ENCODE measurements around the gene GPR21.

Gene GPR21

GRCh38 chr9:123080444-123080843 is 47.0 kb downstream of the GPR21 start:
- no peak for ATAC-seq
- TF ChIP-seq BACH2 (CRISPR knock-in tag; IDR thresholded peaks at IDR 0.05; ENCODE audit: borderline replicate concordance) (no peak), ISL1 (CRISPR knock-in tag; IDR thresholded peaks at IDR 0.05) (no peak), TCF4 (CRISPR knock-in tag; IDR thresholded peaks at IDR 0.05; ENCODE audit: borderline replicate concordance) (no peak), TSHZ2 (CRISPR knock-in tag; IDR thresholded peaks at IDR 0.05) (no peak), PATZ1 (CRISPR knock-in tag; IDR thresholded peaks at IDR 0.05; ENCODE audit: borderline replicate concordance) (no peak), GLIS3 (CRISPR knock-in tag; IDR thresholded peaks at IDR 0.05) (no peak), OSR1 (CRISPR knock-in tag; IDR thresholded peaks at IDR 0.05) (no peak), ZNF565 (CRISPR knock-in tag; conservative IDR thresholded peaks at IDR 0.05; ENCODE audit: low read depth) (no peak), ZFP30 (CRISPR knock-in tag; IDR thresholded peaks at IDR 0.05) (no peak)

GRCh38 chr9:123081824-123082223 is 48.4 kb downstream of the GPR21 start:
- ATAC-seq = peak; percentile 86
- TF ChIP-seq ARNTL (CRISPR knock-in tag; IDR thresholded peaks at IDR 0.05; ENCODE audit: borderline replicate concordance, low read depth) = no peak

- TF ChIP-seq ZFP30 (CRISPR knock-in tag; IDR thresholded peaks at IDR 0.05) (no peak), ARNTL (CRISPR knock-in tag; IDR thresholded peaks at IDR 0.05; ENCODE audit: borderline replicate concordance, low read depth) (no peak), BACH2 (CRISPR knock-in tag; IDR thresholded peaks at IDR 0.05; ENCODE audit: borderline replicate concordance) (no peak), ZFP3 (CRISPR knock-in tag; IDR thresholded peaks at IDR 0.05) (no peak)
- no peak for ATAC-seq
Observed at GRCh38 chr9:123083680-123084079, 50.2 kb downstream of the GPR21 start.

GRCh38 chr9:123084256-123084655 is 50.8 kb downstream of the GPR21 start:
- no peak for TF ChIP-seq POU6F1 (CRISPR knock-in tag; IDR thresholded peaks at IDR 0.05; ENCODE audit: borderline replicate concordance, low read depth)
- TF ChIP-seq ARNTL (CRISPR knock-in tag; IDR thresholded peaks at IDR 0.05; ENCODE audit: borderline replicate concordance, low read depth) = no peak
- TF ChIP-seq TSHZ2 (CRISPR knock-in tag; IDR thresholded peaks at IDR 0.05) = no peak
- TF ChIP-seq TOX (CRISPR knock-in tag; IDR thresholded peaks at IDR 0.05; ENCODE audit: borderline replicate concordance) = no peak
- no peak for TF ChIP-seq SNAI2 (CRISPR knock-in tag; IDR thresholded peaks at IDR 0.05)
- TF ChIP-seq TCF4 (CRISPR knock-in tag; IDR thresholded peaks at IDR 0.05; ENCODE audit: borderline replicate concordance) = no peak
- no peak for TF ChIP-seq CSDC2 (CRISPR knock-in tag; IDR thresholded peaks at IDR 0.05)
- no peak for TF ChIP-seq RARB (CRISPR knock-in tag; IDR thresholded peaks at IDR 0.05)
- TF ChIP-seq ZC3H10 (CRISPR knock-in tag; IDR thresholded peaks at IDR 0.05) = no peak
- TF ChIP-seq ISL1 (CRISPR knock-in tag; IDR thresholded peaks at IDR 0.05) = no peak
- TF ChIP-seq OSR1 (CRISPR knock-in tag; IDR thresholded peaks at IDR 0.05) = no peak
- TF ChIP-seq ZNF70 (CRISPR knock-in tag; IDR thresholded peaks at IDR 0.05) = no peak
- TF ChIP-seq ZNF565 (CRISPR knock-in tag; conservative IDR thresholded peaks at IDR 0.05; ENCODE audit: low read depth) = no peak
- no peak for TF ChIP-seq ESRRG (CRISPR knock-in tag; IDR thresholded peaks at IDR 0.05)
- TF ChIP-seq PPARA (CRISPR knock-in tag; IDR thresholded peaks at IDR 0.05; ENCODE audit: borderline replicate concordance) = no peak
- no peak for TF ChIP-seq CSRNP3 (CRISPR knock-in tag; IDR thresholded peaks at IDR 0.05)
- TF ChIP-seq ZNF8 (CRISPR knock-in tag; IDR thresholded peaks at IDR 0.05) = no peak
- TF ChIP-seq CREB5 (CRISPR knock-in tag; IDR thresholded peaks at IDR 0.05; ENCODE audit: low read depth) = no peak
- no peak for TF ChIP-seq ZFP3 (CRISPR knock-in tag; IDR thresholded peaks at IDR 0.05)
- ATAC-seq = no peak

Measured in SK-N-SH treated with all-trans-retinoic acid at 6 μM for 48 hours (cell line).